Fibroblast of mammary gland (primary cell): ENCODE measurements around the gene LRRC47.
"Not testable (repeated sequence)": the region's sequence is repeated elsewhere in the genome, so short reads cannot be mapped to it uniquely, and the experiment has no call there.

Source experiments
- DNase-seq: peaks from one replicate; pipeline ENCODE4 v3.0.0-alpha.2; 2010; ENCODE audit warnings: low read depth
- H3K4me3 ChIP-seq: 2 replicates; pipeline ENCODE4 v1.5.1; 2011; ENCODE audit warnings: low read depth, mild to moderate bottlenecking, low read length, moderate library complexity; ENCODE audit not compliant: control insufficient read depth
- TF ChIP-seq, protein P1 (sequence below): conservative IDR thresholded peaks from 2 replicates; pipeline ENCODE4 v1.5.1; 2011; ENCODE audit warnings: low read depth, low read length, inconsistent platforms; ENCODE audit not compliant: control insufficient read depth, insufficient read depth

The LRRC47 gene

DNA sequence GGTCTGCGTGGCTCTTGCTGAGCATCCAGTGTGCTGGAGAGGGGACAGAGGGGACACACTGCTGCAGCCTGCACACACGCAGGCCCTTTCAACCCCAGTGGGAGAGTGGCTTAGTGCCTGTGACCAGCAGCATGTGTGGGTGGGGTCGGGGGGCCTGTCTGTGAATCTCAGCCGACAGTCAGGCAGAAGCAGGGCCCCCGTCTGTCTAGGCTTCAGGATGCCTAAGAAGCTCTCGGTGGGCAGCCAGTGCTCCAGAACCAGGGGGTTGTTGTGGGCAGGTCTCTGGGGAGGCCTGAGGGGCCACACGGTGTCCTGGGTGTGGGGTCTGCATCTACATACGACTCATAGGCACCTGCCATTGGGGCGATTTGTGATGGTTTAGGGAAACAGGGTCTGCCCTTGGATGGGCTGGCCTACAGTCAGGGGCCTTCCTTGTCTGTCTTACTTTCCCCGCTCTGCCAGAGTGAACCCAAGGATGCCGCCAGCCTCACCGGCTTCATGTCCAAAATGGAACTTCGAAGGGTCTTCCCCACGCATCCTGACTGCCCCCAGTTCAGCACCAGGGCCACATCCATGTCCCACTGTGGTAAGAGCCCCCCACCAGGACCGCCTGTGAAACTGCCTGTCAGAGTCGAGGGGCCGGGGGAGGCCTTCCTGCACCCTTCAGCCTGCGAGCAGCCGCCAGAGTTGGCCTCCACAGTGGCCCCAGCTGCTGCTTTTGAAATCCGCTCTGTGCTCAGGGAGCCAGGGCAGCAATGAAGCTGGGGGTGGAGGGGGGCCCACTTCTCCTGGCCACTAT, 42.4 kb downstream of the LRRC47 start:
- no peak for DNase-seq
- no peak overlapping the region for H3K4me3 ChIP-seq
- TF ChIP-seq, protein P1, sequence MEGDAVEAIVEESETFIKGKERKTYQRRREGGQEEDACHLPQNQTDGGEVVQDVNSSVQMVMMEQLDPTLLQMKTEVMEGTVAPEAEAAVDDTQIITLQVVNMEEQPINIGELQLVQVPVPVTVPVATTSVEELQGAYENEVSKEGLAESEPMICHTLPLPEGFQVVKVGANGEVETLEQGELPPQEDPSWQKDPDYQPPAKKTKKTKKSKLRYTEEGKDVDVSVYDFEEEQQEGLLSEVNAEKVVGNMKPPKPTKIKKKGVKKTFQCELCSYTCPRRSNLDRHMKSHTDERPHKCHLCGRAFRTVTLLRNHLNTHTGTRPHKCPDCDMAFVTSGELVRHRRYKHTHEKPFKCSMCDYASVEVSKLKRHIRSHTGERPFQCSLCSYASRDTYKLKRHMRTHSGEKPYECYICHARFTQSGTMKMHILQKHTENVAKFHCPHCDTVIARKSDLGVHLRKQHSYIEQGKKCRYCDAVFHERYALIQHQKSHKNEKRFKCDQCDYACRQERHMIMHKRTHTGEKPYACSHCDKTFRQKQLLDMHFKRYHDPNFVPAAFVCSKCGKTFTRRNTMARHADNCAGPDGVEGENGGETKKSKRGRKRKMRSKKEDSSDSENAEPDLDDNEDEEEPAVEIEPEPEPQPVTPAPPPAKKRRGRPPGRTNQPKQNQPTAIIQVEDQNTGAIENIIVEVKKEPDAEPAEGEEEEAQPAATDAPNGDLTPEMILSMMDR: no peak

DNA sequence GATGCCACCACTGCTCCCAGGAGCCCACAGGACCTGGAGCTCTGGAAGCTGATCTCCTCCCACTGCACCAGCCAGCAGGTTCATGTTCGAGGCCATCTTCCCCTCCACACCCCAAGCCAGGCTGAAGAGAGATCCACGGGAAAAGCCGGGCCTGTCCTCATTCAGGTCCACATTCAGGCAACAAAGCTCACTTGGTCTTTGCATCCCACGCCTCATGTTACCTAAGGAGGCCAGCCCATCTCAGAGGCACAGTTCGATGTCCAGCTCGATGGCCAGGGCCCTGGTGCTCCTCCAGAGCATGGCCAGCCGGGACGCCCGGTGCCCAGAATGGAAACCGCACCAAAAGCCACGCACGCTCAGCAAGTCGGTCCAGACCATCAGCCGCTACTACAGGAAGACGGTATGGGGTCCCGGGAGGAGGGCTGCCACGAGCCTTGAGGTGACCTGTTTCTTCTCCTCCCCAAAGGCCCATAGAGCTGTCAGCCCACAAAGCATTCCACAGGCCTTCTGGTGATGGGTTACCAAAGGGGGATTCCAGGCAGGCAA, 43.8 kb downstream of the LRRC47 start, which contains the start of gene CCDC27:
TSS of gene CCDC27 (plus strand) at position 51 of the 546 bp plus-strand sequence. CDS start at position 83, 32 bp downstream.
- TF ChIP-seq, protein P1: no peak
- DNase-seq: no peak

DNA sequence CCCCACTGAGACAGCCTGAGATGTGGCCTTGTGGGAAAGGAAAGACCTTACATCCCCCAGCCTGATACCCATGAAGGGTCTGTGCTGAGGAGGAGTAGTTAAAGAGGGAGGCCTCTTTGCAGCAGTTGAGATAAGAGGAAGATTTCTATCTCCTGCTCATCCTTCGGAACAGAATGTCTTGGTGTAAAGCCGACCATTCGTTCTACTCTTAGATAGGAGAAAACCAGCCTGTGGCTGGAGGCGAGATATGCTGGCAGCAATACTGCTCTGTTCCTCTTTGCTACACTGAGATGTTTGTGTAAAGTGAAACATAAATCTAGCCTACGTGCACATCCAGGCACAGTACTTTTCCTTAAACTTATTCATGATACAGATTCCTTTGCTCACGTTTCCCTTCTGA, 45.6 kb downstream of the LRRC47 start:
- TF ChIP-seq, protein P1: no peak
- H3K4me3 ChIP-seq: no peak overlapping the region
- DNase-seq: no peak

More for the DNA sequence above, 43.8 kb downstream of the LRRC47 start, which contains the start of gene CCDC27:
- H3K4me3 ChIP-seq: no peak within 1 kb of the TSS

DNA sequence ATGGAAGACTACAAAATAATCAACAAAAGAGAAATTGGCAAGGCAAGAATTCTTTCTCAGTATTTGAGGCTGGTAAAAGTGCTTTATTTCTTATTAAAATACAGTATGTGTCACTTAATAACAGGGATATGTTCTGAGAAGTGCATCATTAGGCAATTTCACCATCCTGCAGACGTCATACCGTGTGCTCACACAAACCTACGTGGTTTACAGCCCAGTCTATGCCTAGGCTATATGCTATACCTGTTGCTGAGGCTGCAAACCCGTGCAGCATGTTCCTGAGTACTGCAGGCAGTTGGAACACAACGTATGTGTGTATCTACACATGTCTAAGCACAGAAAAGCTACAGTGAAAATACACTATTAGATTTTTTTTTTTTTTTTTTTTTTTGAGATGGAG, 46.8 kb downstream of the LRRC47 start:
- no peak overlapping the region for H3K4me3 ChIP-seq
- TF ChIP-seq, protein P1: no peak
- DNase-seq: no peak

DNA sequence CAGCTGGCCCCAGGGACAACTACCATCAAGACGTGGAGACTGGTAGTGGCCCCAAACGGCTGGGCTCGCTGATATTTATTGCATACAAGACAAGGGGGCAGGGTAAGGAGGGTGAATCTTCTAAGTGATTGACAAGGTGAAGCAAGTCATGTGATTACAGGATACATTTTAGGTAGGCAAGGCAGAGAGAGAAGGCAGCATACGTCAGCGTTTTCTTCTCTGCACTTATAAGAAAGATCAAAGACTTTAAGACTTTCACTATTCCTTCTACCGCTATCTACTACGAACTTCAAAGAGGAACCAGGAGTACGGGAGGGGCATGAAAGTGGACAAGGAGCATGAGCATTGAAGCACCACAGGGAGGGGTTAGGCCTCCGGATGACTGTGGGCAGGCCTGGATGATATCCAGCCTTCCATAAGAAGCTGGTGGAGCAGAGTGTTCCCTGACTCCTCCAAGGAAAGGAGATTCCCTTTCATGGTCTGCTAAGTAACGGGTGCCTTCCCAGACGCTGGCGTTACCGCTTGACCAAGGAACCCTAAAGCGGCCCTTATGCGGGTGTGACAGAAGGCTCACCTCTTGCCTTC, 47.9 kb downstream of the LRRC47 start:
- H3K4me3 ChIP-seq, DNase-seq: not testable (repeated sequence)

DNA sequence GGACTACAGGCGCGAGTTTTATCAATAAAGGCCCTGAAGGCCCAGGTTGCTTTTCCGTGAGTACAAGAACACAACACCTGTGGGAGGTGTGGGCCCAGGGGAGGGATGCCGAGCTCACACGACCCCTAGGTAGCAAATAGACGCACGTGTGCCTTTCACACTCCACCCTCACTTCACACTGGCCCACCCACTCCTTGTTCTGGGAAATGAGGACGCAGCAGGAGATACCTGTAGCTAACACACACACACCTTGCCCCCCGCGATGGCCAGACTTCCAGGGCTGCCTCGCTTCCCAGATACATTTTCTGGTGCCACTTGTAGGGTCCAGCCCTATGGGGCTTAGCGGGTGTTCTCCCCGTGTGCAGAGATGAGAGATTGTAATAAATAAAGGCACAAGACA, 48.4 kb downstream of the LRRC47 start:
- TF ChIP-seq, protein P1: no peak
- H3K4me3 ChIP-seq: peak overlapping the region; percentile 64
- no peak for DNase-seq

DNA sequence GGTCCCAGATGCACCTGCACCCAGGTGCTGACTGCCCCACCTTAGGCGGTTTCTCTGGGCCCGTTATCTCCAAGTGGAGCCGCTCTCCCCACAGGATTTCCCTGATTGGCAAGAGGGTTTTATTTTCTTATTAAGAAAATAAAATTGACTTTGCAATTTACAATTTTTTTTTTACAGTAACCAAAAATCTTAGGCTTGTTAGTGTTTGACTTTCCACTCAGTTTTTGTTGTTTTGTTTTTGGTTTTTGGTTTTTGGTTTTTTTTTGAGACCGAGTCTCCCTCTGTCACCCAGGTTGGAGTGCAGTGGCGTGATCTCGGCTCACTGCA, 48.8 kb downstream of the LRRC47 start:
- TF ChIP-seq, protein P1: no peak
- H3K4me3 ChIP-seq: peak overlapping the region; percentile 64
- DNase-seq: no peak
